Panc1 (cell line): ENCODE measurements around the gene ETFA. TPM values are rescaled to one million over a fixed set of nuclear protein-coding genes. Genes with fewer than 3 reads are reported as not detected.

Experiments
- ATAC-seq: fragments of 200-7000 bp; cut with Tn5 transposase; 2 replicates; pipeline ENCODE4 v1.9.1; 2020; ENCODE audit warnings: mild to moderate bottlenecking, moderate library complexity
- BruUV-seq: library from RNA; stranded (reverse); fragments of 400-500 nt; replicated peaks from 2 replicates; lab custom pipeline; 2021; lab: Mats Ljungman, UMichigan
- CTCF ChIA-PET: fragments of 300-600 bp; sonication (Branson Sonifier 250); formaldehyde crosslinking; loops from one replicate; lab custom pipeline; 2022; ENCODE audit warnings: antibody characterized with exemption; lab: Charles Lee
- POLR2A ChIA-PET: fragments of 300-600 bp; sonication (Branson Sonifier 250); formaldehyde crosslinking; loops from one replicate; lab custom pipeline; 2022; ENCODE audit warnings: antibody characterized with exemption; lab: Charles Lee
- DNase-seq: peaks from one replicate; pipeline ENCODE4 v3.0.0-alpha.2; 2010; ENCODE audit warnings: low read depth, low spot score
- H3K27ac ChIP-seq: 2 replicates; pipeline ENCODE4 v1.5.1; 2011; ENCODE audit warnings: mild to moderate bottlenecking, low read length, inconsistent platforms
- H3K27me3 ChIP-seq: fragments of 200-500 bp; sonication (Bioruptor generic); 2 replicates; pipeline ENCODE4 v1.6.0; 2014; ENCODE audit warnings: low read length, inconsistent platforms; ENCODE audit not compliant: control insufficient read depth, insufficient read depth
- H3K36me3 ChIP-seq: fragments of 200-500 bp; sonication (Bioruptor generic); 2 replicates; pipeline ENCODE4 v1.5.1; 2014; ENCODE audit warnings: inconsistent platforms, mild to moderate bottlenecking, low read length, moderate library complexity; ENCODE audit not compliant: control insufficient read depth, insufficient read depth
- H3K4me1 ChIP-seq: 2 replicates; pipeline ENCODE4 v1.5.1; 2011; ENCODE audit warnings: inconsistent platforms, mild to moderate bottlenecking, low read length, moderate library complexity; ENCODE audit not compliant: control insufficient read depth, insufficient read depth
- H3K4me3 ChIP-seq, 2 experiments: 2 replicates each; pipeline ENCODE4 v1.5.1; 2011 to 2012; ENCODE audit warnings: low read depth in 2 of 2, low read length in 2 of 2, mild to moderate bottlenecking in 2 of 2, inconsistent platforms in 1 of 2, moderate library complexity in 1 of 2
- H3K9me3 ChIP-seq: fragments of 200-500 bp; sonication (Bioruptor generic); 2 replicates; pipeline ENCODE4 v1.5.1; 2014; ENCODE audit warnings: low read depth, mild to moderate bottlenecking, inconsistent platforms, low read length, moderate library complexity; ENCODE audit not compliant: control insufficient read depth, insufficient read depth
- POLR2AphosphoS5 ChIP-seq: IDR thresholded peaks from 2 replicates; pipeline ENCODE4 v1.6.1; 2012; ENCODE audit warnings: mild to moderate bottlenecking, low read depth, low read length, moderate library complexity
- SIN3A ChIP-seq: IDR thresholded peaks from 2 replicates; pipeline ENCODE4 v1.6.1; 2012; ENCODE audit warnings: low read depth, mild to moderate bottlenecking, low read length, moderate library complexity, borderline replicate concordance; ENCODE audit not compliant: insufficient read depth
- TCF7L2 ChIP-seq: IDR thresholded peaks from 2 replicates; pipeline ENCODE4 v1.6.1; 2011; ENCODE audit warnings: mild to moderate bottlenecking, low read depth, low read length, inconsistent platforms
- in situ Hi-C: cut with HindIII; loops from 2 replicates; pipeline ENCODE4 v1.10.0; 2016; ENCODE audit warnings: low sequenced_read_pairs, low pct_unique_long_range_greater_than_20kb
- intact Hi-C: fragments of 100-400 bp; cut with micrococcal nuclease; formaldehyde crosslinking; loops from one replicate; pipeline ENCODE4 v1.10.0; 2022; ENCODE audit not compliant: unreplicated experiment
- total RNA-seq: library from RNA; stranded (reverse); gene quantifications from one replicate; pipeline ENCODE4 v1.2.1, GENCODE V29; 2021; ENCODE audit not compliant: unreplicated experiment
- TF ChIP-seq, protein P1 (sequence below): fragments of 450-650 bp; IDR thresholded peaks from 2 replicates; pipeline ENCODE4 v1.5.1; 2017; ENCODE audit warnings: mild to moderate bottlenecking
- TF ChIP-seq, protein P2 (sequence below), 2 experiments: IDR thresholded peaks; 2 replicates each; pipeline ENCODE4 v1.6.1; 2011 to 2012; ENCODE audit warnings: low read depth in 2 of 2, control low read depth in 1 of 2, low read length in 1 of 2, mild to moderate bottlenecking in 1 of 2, moderate library complexity in 1 of 2; ENCODE audit not compliant: insufficient read depth in 1 of 2

Gene ETFA
- total RNA-seq, 1 experiment from 2014 or later, result 159 TPM

DNA sequence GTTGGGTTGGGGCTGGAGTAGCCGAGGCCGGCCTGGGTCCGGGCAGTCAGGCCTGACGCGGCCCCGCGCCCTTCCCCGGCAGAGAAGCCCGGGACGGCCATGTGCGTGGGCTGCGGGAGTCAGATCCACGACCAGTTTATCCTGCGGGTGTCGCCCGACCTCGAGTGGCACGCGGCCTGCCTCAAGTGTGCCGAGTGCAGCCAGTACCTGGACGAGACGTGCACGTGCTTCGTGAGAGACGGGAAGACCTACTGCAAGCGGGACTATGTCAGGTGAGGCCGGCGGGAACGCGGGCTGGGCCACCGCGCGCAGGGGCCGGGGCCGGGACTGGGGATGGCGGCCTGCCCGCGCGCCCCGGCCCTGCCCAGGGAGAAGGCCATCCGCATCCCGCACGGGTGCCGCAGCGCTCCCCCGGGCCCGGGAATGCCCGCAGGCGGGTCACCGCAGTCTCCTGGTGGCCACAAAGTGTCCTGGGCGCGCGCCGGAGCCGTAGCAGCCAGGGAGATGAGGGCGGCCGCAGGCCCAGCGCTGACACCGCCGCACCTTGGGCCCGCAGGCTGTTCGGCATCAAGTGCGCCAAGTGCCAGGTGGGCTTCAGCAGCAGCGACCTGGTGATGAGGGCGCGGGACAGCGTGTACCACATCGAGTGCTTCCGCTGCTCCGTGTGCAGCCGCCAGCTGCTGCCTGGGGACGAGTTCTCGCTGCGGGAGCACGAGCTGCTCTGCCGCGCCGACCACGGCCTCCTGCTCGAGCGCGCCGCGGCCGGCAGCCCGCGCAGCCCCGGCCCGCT lies 26.6 kb upstream of the ETFA start:
- H3K36me3 ChIP-seq, result peaks cover 3% of the 10 kb centered on the region; the same call in 1 of the 2 replicates
- H3K4me3 ChIP-seq, result peak overlapping the region in 1 of 2 experiments; percentile 34; a peak in 1 of 4 replicates
- TF ChIP-seq, protein P1, sequence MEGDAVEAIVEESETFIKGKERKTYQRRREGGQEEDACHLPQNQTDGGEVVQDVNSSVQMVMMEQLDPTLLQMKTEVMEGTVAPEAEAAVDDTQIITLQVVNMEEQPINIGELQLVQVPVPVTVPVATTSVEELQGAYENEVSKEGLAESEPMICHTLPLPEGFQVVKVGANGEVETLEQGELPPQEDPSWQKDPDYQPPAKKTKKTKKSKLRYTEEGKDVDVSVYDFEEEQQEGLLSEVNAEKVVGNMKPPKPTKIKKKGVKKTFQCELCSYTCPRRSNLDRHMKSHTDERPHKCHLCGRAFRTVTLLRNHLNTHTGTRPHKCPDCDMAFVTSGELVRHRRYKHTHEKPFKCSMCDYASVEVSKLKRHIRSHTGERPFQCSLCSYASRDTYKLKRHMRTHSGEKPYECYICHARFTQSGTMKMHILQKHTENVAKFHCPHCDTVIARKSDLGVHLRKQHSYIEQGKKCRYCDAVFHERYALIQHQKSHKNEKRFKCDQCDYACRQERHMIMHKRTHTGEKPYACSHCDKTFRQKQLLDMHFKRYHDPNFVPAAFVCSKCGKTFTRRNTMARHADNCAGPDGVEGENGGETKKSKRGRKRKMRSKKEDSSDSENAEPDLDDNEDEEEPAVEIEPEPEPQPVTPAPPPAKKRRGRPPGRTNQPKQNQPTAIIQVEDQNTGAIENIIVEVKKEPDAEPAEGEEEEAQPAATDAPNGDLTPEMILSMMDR, result no peak
- TF ChIP-seq, protein P2, sequence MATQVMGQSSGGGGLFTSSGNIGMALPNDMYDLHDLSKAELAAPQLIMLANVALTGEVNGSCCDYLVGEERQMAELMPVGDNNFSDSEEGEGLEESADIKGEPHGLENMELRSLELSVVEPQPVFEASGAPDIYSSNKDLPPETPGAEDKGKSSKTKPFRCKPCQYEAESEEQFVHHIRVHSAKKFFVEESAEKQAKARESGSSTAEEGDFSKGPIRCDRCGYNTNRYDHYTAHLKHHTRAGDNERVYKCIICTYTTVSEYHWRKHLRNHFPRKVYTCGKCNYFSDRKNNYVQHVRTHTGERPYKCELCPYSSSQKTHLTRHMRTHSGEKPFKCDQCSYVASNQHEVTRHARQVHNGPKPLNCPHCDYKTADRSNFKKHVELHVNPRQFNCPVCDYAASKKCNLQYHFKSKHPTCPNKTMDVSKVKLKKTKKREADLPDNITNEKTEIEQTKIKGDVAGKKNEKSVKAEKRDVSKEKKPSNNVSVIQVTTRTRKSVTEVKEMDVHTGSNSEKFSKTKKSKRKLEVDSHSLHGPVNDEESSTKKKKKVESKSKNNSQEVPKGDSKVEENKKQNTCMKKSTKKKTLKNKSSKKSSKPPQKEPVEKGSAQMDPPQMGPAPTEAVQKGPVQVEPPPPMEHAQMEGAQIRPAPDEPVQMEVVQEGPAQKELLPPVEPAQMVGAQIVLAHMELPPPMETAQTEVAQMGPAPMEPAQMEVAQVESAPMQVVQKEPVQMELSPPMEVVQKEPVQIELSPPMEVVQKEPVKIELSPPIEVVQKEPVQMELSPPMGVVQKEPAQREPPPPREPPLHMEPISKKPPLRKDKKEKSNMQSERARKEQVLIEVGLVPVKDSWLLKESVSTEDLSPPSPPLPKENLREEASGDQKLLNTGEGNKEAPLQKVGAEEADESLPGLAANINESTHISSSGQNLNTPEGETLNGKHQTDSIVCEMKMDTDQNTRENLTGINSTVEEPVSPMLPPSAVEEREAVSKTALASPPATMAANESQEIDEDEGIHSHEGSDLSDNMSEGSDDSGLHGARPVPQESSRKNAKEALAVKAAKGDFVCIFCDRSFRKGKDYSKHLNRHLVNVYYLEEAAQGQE (IDR thresholded peaks at IDR 0.05; ENCODE audit: insufficient read depth in 1 of 2, low read depth in 2 of 2, low read length in 1 of 2), result no peak
- TF ChIP-seq POLR2AphosphoS5, result no peak
- no peak for TF ChIP-seq SIN3A
- no peak for TF ChIP-seq TCF7L2
- BruUV-seq, result no TSS peak
- H3K4me1 ChIP-seq, result peaks cover 3% of the 10 kb centered on the region; the same call in 1 of the 2 replicates
- ChIA-PET POLR2A (no interaction called here), CTCF (no interaction called here)
- ATAC-seq (no peak), DNase-seq (no peak)
- no peaks in the 10 kb centered on the region; the same call in 1 of the 2 replicates for H3K27me3 ChIP-seq
- no peak overlapping the region for H3K27ac ChIP-seq
- intact Hi-C loops (no loop called here), in situ Hi-C loops (no loop called here)
- no peaks in the 10 kb centered on the region for H3K9me3 ChIP-seq

DNA sequence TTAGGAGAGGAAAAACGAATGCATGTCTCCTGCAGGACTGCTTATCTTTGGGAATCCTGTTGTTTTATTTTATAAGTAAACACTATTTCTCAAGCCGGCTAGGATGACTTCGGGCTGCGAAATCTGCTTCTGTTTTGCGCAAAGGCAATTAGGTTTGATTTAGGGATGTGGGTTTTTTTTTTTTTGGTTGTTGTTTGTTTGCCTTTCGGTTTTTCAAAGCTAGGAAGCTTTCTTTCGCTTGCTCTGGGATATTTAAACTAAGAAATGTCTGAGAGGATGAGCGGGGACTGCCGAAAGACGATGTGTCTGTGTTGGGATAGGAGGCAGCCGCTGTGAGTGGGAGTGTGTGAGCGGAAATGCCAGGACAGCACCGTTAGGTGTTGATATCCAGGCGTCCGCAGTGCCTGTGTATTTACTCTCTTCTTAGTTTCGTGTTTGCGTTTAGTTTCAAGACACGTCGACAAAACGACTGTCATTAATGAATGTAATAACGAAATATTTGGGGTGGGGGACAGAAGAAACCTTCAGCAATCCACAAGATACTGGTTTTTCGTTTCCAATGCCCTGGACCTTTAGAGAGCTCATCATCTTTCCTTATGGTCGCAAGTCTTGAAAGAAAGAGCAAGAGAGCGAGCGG lies 25.9 kb upstream of the ETFA start:
- Histone ChIP-seq H3K36me3 (peaks cover 3% of the 10 kb centered on the region; the same call in 1 of the 2 replicates), H3K4me1 (peaks cover 3% of the 10 kb centered on the region; the same call in 1 of the 2 replicates), H3K27ac (no peak overlapping the region), H3K27me3 (no peaks in the 10 kb centered on the region; the same call in 1 of the 2 replicates), H3K9me3 (no peaks in the 10 kb centered on the region), H3K4me3 (peak overlapping the region in 1 of 2 experiments; percentile 34; a peak in 2 of 4 replicates)
- no peak for TF ChIP-seq SIN3A
- TF ChIP-seq, protein P1, result no peak
- TF ChIP-seq, protein P2 (IDR thresholded peaks at IDR 0.05; ENCODE audit: insufficient read depth in 1 of 2, low read depth in 2 of 2, low read length in 1 of 2), result no peak
- no peak for TF ChIP-seq POLR2AphosphoS5
- no peak for TF ChIP-seq TCF7L2
- ChIA-PET CTCF (no interaction called here), POLR2A (no interaction called here)
- ATAC-seq (no peak), DNase-seq (no peak)
- in situ Hi-C loops, result no loop called here
- intact Hi-C loops, result no loop called here
- no TSS peak for BruUV-seq
